IPS DF 4.7 (cell line): ENCODE measurements around the gene PTPN1.

Experiments
- DNase-seq: peaks from one replicate; pipeline ENCODE4 v3.0.0-alpha.2; 2013; ENCODE audit warnings: low spot score; ENCODE audit errors: extremely low read depth

The PTPN1 gene

DNA sequence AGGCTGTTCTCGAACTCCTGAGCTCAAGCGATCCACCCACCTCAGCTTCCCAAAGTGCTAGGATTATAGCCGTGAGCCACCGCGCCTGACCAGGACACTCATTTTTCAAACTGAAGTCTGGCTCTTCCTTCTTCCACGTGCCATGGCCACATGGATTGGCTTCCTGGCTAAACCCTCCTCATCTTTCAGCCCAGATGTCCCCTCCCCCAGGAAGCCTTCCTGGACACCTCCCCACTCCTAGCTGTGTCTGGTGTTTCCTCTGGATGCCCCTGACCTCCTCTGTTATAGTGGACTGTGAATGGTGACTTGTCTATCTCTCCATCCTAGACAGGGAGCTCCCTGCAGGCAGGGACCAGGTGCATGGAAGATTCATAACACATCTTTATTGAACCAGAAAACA lies 124.0 kb downstream of the PTPN1 start:
- DNase-seq = no peak
